Loucy (cell line): Measurements from ENCODE around the gene TNNI2.
A peak's percentile ranks its signal among the peaks of the same experiment; 100 is the strongest.

Experiments
- H2AFZ ChIP-seq: fragments of 200-600 bp; sonication (generic); 2 replicates; pipeline ENCODE4 v1.6.0; 2016; ENCODE audit warnings: antibody characterized with exemption, mild to moderate bottlenecking, low read length, moderate library complexity
- H3F3A ChIP-seq: fragments of 200-600 bp; 2 replicates; pipeline ENCODE4 v1.6.0; 2016; ENCODE audit warnings: antibody characterized with exemption, low read depth, mild to moderate bottlenecking
- H3K27me3 ChIP-seq: fragments of 200-600 bp; sonication (generic); 2 replicates; pipeline ENCODE4 v1.6.1; 2014; ENCODE audit warnings: low read length, mild to moderate bottlenecking; ENCODE audit not compliant: insufficient read depth, poor library complexity, severe bottlenecking
- H3K36me3 ChIP-seq: fragments of 200-600 bp; sonication (generic); 2 replicates; pipeline ENCODE4 v1.6.1; 2016; ENCODE audit warnings: low read length; ENCODE audit not compliant: insufficient read depth
- H3K4me1 ChIP-seq: fragments of 200-600 bp; sonication (generic); 2 replicates; pipeline ENCODE4 v1.5.1; 2014; ENCODE audit warnings: low read length, mild to moderate bottlenecking; ENCODE audit not compliant: insufficient read depth, poor library complexity, severe bottlenecking
- H3K4me2 ChIP-seq: fragments of 200-600 bp; sonication (generic); 2 replicates; pipeline ENCODE4 v1.6.0; 2014; ENCODE audit warnings: antibody characterized with exemption, low read length, low read depth, mild to moderate bottlenecking; ENCODE audit not compliant: poor library complexity, severe bottlenecking
- H3K4me3 ChIP-seq: fragments of 200-600 bp; sonication (generic); 2 replicates; pipeline ENCODE4 v1.5.1; 2014; ENCODE audit warnings: low read length, mild to moderate bottlenecking, mixed read lengths; ENCODE audit not compliant: poor library complexity, severe bottlenecking
- H3K79me2 ChIP-seq: fragments of 200-600 bp; sonication (generic); 2 replicates; pipeline ENCODE4 v1.6.1; 2014; ENCODE audit warnings: low read length; ENCODE audit not compliant: insufficient read depth
- H3K9ac ChIP-seq: fragments of 200-600 bp; sonication (generic); 2 replicates; pipeline ENCODE4 v1.6.0; 2014; ENCODE audit warnings: mild to moderate bottlenecking, low read depth, low read length, moderate library complexity; ENCODE audit not compliant: poor library complexity, severe bottlenecking
- H3K9me2 ChIP-seq: fragments of 200-600 bp; sonication (generic); replicated peaks from 2 replicates; pipeline ENCODE4 v1.6.1; 2016; ENCODE audit warnings: low read depth, low read length, mixed read lengths
- H3K9me3 ChIP-seq: fragments of 200-600 bp; sonication (generic); 2 replicates; pipeline ENCODE4 v1.6.1; 2014; ENCODE audit warnings: mild to moderate bottlenecking, antibody characterized with exemption, low read length, low read depth; ENCODE audit not compliant: insufficient read depth
- H4K20me1 ChIP-seq: fragments of 200-600 bp; sonication (generic); 2 replicates; pipeline ENCODE4 v1.6.0; 2014; ENCODE audit warnings: antibody characterized with exemption, low read length, mild to moderate bottlenecking; ENCODE audit not compliant: insufficient read depth, poor library complexity, severe bottlenecking
- EZH2phosphoT487 ChIP-seq: fragments of 200-600 bp; IDR thresholded peaks from 2 replicates; pipeline ENCODE4 v1.6.1; 2018; ENCODE audit warnings: antibody characterized with exemption, mild to moderate bottlenecking, moderate library complexity, borderline replicate concordance
- TF ChIP-seq, protein P1 (sequence below): fragments of 200-600 bp; sonication (generic); conservative IDR thresholded peaks from 2 replicates; pipeline ENCODE4 v1.5.1; 2014; ENCODE audit warnings: mild to moderate bottlenecking, antibody characterized with exemption, low read length

Gene TNNI2

DNA sequence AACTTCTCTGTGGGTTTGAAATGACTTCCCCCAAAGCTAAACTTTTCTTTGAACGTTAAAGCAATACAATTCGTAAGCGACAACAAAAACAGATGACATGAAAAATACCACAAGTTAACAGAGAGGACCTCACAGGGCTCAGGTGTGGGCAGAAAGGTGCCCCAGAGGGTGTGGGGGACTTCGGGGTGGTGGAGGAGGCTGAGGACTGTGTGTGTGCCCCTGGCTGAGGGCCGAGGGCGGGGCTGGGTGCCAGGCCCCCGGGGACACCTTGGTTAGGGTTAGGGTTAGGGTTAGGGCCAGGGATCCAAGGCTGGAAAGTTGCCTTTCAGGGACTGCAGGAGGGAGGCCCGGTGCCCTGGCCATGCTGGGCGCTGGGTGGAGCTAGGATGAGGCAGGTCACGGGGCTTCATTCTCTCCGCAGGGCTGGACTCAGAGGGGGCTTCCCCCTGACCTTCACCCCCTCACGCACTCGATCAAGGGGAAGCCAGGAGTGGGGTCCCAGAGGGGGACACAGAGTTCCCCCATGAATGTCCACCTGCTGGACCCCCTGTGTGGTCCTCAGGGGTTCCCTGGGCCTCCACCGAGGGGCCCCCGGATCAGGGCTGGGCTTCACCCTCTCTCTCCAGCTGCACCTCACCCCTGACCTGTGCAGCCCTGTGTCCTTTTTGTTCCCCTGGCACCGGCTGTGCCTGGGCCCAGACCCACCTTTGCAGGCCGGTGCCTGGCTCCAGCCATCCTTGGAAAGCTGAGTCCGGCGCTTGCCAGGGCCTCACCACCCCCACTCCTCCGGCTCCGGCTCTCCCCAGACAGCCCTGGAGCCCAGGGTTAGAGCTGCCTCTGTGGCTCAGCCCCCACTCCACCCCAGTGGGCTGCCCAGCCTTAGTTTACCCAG lies 7.0 kb downstream of the TNNI2 start:
- no peak for TF ChIP-seq EZH2phosphoT487
- TF ChIP-seq, protein P1, sequence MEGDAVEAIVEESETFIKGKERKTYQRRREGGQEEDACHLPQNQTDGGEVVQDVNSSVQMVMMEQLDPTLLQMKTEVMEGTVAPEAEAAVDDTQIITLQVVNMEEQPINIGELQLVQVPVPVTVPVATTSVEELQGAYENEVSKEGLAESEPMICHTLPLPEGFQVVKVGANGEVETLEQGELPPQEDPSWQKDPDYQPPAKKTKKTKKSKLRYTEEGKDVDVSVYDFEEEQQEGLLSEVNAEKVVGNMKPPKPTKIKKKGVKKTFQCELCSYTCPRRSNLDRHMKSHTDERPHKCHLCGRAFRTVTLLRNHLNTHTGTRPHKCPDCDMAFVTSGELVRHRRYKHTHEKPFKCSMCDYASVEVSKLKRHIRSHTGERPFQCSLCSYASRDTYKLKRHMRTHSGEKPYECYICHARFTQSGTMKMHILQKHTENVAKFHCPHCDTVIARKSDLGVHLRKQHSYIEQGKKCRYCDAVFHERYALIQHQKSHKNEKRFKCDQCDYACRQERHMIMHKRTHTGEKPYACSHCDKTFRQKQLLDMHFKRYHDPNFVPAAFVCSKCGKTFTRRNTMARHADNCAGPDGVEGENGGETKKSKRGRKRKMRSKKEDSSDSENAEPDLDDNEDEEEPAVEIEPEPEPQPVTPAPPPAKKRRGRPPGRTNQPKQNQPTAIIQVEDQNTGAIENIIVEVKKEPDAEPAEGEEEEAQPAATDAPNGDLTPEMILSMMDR = no peak
- H3K4me3 ChIP-seq = no peak overlapping the region
- H3K36me3 ChIP-seq = no peaks in the 10 kb centered on the region
- H3K9me3 ChIP-seq = no peaks in the 10 kb centered on the region
- peak overlapping the region; percentile 73 for H3K4me2 ChIP-seq
- H3K9ac ChIP-seq = peak overlapping the region; percentile 34
- no peaks in the 10 kb centered on the region for H4K20me1 ChIP-seq
- no peaks in the 10 kb centered on the region for H3K79me2 ChIP-seq
- peaks cover 6% of the 10 kb centered on the region for H3K27me3 ChIP-seq
- H3K9me2 ChIP-seq = no peaks in the 10 kb centered on the region
- no peak overlapping the region for H2AFZ ChIP-seq
- H3K4me1 ChIP-seq = peaks cover 24% of the 10 kb centered on the region
- no peaks in the 10 kb centered on the region for H3F3A ChIP-seq

DNA sequence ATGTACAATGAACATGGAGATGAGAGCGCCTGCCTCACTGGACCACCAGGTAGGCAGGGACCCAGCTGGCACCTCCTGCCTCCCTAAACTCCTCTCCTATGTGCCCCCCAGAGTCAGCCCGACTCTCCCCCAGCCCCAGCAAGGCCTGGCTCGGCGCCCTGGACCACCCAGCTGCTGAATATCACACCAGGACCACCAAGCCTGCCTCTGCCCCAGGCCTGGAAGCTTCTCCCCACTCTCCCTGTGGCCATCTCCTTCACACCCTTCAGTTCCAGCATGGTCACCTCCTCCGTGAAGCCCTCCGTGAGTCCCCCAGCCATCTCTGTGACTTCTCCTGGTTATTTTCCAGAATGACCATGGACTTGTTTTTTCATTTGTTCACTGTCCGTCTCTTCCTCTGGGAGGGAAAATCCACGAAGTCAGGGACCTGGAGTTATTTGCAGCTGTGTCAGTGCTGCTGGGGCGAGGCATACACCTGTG lies 7.7 kb downstream of the TNNI2 start:
- Histone ChIP-seq H3F3A (no peaks in the 10 kb centered on the region), H3K27me3 (peaks cover 6% of the 10 kb centered on the region), H3K9me2 (no peaks in the 10 kb centered on the region)

DNA sequence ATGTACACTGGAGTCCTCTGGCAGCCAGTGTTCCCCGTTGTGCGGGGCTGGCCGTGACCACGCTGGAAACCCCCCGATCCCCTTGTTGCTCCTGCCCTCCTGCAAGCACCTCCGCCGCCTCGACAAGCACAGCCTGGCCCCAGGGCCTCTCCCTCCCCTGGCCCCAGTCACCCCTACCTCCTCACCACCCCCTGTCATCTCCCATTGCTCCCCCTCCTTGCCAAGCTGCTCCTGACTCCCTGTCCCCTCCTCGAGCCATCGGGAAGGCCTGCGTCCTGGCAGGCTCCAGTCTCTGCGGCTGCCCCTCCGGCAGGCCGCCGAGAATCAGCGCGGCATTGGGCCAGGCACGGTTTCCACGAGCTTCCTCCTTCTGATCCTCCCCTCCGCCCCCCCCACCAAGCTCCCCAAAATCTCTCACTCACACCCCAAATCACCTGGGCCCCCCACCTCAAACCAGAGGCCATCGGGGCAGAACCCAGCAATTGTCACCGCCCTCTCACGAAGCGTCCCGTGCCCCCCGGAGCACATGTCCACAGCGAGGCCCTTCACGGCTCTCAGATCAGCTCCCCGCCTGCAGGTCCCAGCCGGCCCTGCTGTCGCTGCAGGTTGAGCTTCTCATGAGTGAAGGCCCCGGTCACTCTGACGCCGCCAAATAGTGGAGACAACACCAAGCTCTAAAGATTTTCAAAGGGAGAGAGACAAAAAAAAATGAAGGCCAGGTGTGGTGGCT lies 8.4 kb downstream of the TNNI2 start:
- H3K4me3 ChIP-seq = no peak overlapping the region
- no peak for TF ChIP-seq EZH2phosphoT487
- TF ChIP-seq, protein P1 = no peak
- no peaks in the 10 kb centered on the region for H3K9me2 ChIP-seq
- no peaks in the 10 kb centered on the region for H4K20me1 ChIP-seq
- H3K4me1 ChIP-seq = peaks cover 28% of the 10 kb centered on the region
- H3K79me2 ChIP-seq = no peaks in the 10 kb centered on the region
- H2AFZ ChIP-seq = no peak overlapping the region
- H3K4me2 ChIP-seq = no peak overlapping the region
- H3K36me3 ChIP-seq = no peaks in the 10 kb centered on the region
- H3F3A ChIP-seq = no peaks in the 10 kb centered on the region
- no peak overlapping the region for H3K9ac ChIP-seq
- H3K27me3 ChIP-seq = peaks cover 6% of the 10 kb centered on the region
- no peaks in the 10 kb centered on the region for H3K9me3 ChIP-seq

More for the DNA sequence above, 7.7 kb downstream of the TNNI2 start:
- no peaks in the 10 kb centered on the region for H3K79me2 ChIP-seq
- no peak overlapping the region for H2AFZ ChIP-seq
- H4K20me1 ChIP-seq = no peaks in the 10 kb centered on the region
- no peak overlapping the region for H3K4me2 ChIP-seq
- H3K36me3 ChIP-seq = no peaks in the 10 kb centered on the region
- H3K9ac ChIP-seq = no peak overlapping the region
- no peak for TF ChIP-seq EZH2phosphoT487
- TF ChIP-seq, protein P1 = no peak
- H3K9me3 ChIP-seq = no peaks in the 10 kb centered on the region
- H3K4me3 ChIP-seq = no peak overlapping the region
- H3K4me1 ChIP-seq = peaks cover 24% of the 10 kb centered on the region
